ENCODE data around the gene OR8B8. TPM values are rescaled to one million over a fixed set of nuclear protein-coding genes. Genes with fewer than 3 reads are reported as not detected.

Gene OR8B8
- polyA plus RNA-seq, 1 donor from 2014 or later: not detected

DNA sequence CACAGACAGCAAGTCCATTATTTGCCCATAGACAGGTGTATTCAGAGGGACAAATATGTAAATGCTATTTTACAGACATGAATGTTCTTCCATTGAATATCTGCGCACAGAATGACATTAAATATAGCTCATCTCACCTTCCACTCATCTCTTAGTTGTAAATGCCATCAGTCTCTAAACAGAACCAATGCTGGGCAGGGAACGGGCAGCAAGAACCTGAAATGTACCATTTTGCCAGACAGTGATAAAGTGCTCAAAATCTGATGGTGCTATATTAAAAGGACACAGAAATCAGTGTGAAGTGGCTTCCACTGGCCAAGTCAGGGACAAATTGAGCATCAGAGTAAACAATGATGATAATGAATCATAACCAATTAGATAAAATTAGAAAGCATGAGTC lies 10.8 kb downstream of the OR8B8 start:
- no peak overlapping the region for H3K9ac ChIP-seq (ENCODE audit: low read length)
- peaks cover 4% of the 10 kb centered on the region for H3K9me3 ChIP-seq (ENCODE audit: low read length)
- H3K36me3 ChIP-seq (ENCODE audit: insufficient read depth, low read length): no peaks in the 10 kb centered on the region
- no peak overlapping the region for H3K27ac ChIP-seq (ENCODE audit: low read length)
- H3K4me3 ChIP-seq (ENCODE audit: low read length): no peak overlapping the region
- H4K20me1 ChIP-seq (ENCODE audit: insufficient read depth): no peaks in the 10 kb centered on the region
- no peak overlapping the region for H2AFZ ChIP-seq (ENCODE audit: low read depth, low read length)
- no peaks in the 10 kb centered on the region for H3K9me2 ChIP-seq (ENCODE audit: insufficient read depth, low read length)
- no peaks in the 10 kb centered on the region for H3F3A ChIP-seq (ENCODE audit: insufficient read depth, low read length, poor library complexity, severe bottlenecking)
- no peaks in the 10 kb centered on the region for H3K27me3 ChIP-seq (ENCODE audit: insufficient read depth, low read depth, low read length)
- no peak for TF ChIP-seq EP300 (conservative IDR thresholded peaks at IDR 0.05; ENCODE audit: poor library complexity, severe bottlenecking)
- no peak for TF ChIP-seq POLR2AphosphoS5 (IDR thresholded peaks at IDR 0.05)
- no peak for TF ChIP-seq TAF1 (IDR thresholded peaks at IDR 0.05; ENCODE audit: low read depth)
- TF ChIP-seq, protein P1, sequence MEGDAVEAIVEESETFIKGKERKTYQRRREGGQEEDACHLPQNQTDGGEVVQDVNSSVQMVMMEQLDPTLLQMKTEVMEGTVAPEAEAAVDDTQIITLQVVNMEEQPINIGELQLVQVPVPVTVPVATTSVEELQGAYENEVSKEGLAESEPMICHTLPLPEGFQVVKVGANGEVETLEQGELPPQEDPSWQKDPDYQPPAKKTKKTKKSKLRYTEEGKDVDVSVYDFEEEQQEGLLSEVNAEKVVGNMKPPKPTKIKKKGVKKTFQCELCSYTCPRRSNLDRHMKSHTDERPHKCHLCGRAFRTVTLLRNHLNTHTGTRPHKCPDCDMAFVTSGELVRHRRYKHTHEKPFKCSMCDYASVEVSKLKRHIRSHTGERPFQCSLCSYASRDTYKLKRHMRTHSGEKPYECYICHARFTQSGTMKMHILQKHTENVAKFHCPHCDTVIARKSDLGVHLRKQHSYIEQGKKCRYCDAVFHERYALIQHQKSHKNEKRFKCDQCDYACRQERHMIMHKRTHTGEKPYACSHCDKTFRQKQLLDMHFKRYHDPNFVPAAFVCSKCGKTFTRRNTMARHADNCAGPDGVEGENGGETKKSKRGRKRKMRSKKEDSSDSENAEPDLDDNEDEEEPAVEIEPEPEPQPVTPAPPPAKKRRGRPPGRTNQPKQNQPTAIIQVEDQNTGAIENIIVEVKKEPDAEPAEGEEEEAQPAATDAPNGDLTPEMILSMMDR (IDR thresholded peaks at IDR 0.05; ENCODE audit: poor library complexity, severe bottlenecking): no peak
- no peak for TF ChIP-seq MXI1 (conservative IDR thresholded peaks at IDR 0.05; ENCODE audit: poor library complexity, severe bottlenecking)
- TF ChIP-seq, protein P2, sequence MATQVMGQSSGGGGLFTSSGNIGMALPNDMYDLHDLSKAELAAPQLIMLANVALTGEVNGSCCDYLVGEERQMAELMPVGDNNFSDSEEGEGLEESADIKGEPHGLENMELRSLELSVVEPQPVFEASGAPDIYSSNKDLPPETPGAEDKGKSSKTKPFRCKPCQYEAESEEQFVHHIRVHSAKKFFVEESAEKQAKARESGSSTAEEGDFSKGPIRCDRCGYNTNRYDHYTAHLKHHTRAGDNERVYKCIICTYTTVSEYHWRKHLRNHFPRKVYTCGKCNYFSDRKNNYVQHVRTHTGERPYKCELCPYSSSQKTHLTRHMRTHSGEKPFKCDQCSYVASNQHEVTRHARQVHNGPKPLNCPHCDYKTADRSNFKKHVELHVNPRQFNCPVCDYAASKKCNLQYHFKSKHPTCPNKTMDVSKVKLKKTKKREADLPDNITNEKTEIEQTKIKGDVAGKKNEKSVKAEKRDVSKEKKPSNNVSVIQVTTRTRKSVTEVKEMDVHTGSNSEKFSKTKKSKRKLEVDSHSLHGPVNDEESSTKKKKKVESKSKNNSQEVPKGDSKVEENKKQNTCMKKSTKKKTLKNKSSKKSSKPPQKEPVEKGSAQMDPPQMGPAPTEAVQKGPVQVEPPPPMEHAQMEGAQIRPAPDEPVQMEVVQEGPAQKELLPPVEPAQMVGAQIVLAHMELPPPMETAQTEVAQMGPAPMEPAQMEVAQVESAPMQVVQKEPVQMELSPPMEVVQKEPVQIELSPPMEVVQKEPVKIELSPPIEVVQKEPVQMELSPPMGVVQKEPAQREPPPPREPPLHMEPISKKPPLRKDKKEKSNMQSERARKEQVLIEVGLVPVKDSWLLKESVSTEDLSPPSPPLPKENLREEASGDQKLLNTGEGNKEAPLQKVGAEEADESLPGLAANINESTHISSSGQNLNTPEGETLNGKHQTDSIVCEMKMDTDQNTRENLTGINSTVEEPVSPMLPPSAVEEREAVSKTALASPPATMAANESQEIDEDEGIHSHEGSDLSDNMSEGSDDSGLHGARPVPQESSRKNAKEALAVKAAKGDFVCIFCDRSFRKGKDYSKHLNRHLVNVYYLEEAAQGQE (IDR thresholded peaks at IDR 0.05; ENCODE audit: borderline replicate concordance): no peak
- no peak for TF ChIP-seq RAD21 (conservative IDR thresholded peaks at IDR 0.05)
- TF ChIP-seq SMC3 (conservative IDR thresholded peaks at IDR 0.05; ENCODE audit: poor library complexity): no peak
- no peak for TF ChIP-seq EZH2 (IDR thresholded peaks at IDR 0.05; ENCODE audit: borderline replicate concordance, insufficient read depth, low read length, poor library complexity, severe bottlenecking)
- no peak overlapping the region for H3K4me2 ChIP-seq (ENCODE audit: low read length)
- no peaks in the 10 kb centered on the region for H3K79me2 ChIP-seq (replicated peaks; ENCODE audit: insufficient read depth, low read length)

DNA sequence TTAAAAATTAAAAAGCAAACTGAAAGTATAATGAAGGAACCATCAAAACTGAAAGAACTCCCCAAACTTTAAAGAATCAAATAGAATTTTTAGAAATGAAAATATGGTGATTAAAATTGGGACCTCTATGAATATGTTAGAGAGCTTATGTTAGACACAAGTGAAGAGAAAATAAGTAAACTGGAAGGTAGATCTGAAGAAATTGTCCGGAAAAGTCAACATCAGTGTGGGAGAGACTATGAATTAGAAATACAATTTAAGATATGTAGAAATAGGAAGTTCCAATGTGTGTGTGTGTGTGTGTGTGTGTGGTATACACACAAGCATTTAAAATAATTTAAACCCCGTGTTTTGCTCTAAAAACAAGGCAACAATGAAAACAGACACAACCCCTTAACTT lies 15.9 kb downstream of the OR8B8 start:
- no peaks in the 10 kb centered on the region for H3K9me2 ChIP-seq (ENCODE audit: insufficient read depth, low read length)
- no peak overlapping the region for H3K9ac ChIP-seq (ENCODE audit: low read length)
- no peak overlapping the region for H3K4me2 ChIP-seq (ENCODE audit: low read length)
- H3K27ac ChIP-seq (ENCODE audit: low read length): no peak overlapping the region
- TF ChIP-seq SMC3 (conservative IDR thresholded peaks at IDR 0.05; ENCODE audit: poor library complexity) (no peak), TAF1 (IDR thresholded peaks at IDR 0.05; ENCODE audit: low read depth) (no peak), MXI1 (conservative IDR thresholded peaks at IDR 0.05; ENCODE audit: poor library complexity, severe bottlenecking) (no peak), EZH2 (IDR thresholded peaks at IDR 0.05; ENCODE audit: borderline replicate concordance, insufficient read depth, low read length, poor library complexity, severe bottlenecking) (no peak), POLR2AphosphoS5 (IDR thresholded peaks at IDR 0.05) (no peak), RAD21 (conservative IDR thresholded peaks at IDR 0.05) (no peak), EP300 (conservative IDR thresholded peaks at IDR 0.05; ENCODE audit: poor library complexity, severe bottlenecking) (no peak)
- TF ChIP-seq, protein P2 (IDR thresholded peaks at IDR 0.05; ENCODE audit: borderline replicate concordance): no peak
- TF ChIP-seq, protein P1 (IDR thresholded peaks at IDR 0.05; ENCODE audit: poor library complexity, severe bottlenecking): no peak
- H3K79me2 ChIP-seq (replicated peaks; ENCODE audit: insufficient read depth, low read length): no peaks in the 10 kb centered on the region
- no peak overlapping the region for H3K4me3 ChIP-seq (ENCODE audit: low read length)
- H3K9me3 ChIP-seq (ENCODE audit: low read length): peaks cover 4% of the 10 kb centered on the region
- no peak overlapping the region for H2AFZ ChIP-seq (ENCODE audit: low read depth, low read length)
- H3K36me3 ChIP-seq (ENCODE audit: insufficient read depth, low read length): no peaks in the 10 kb centered on the region
- no peaks in the 10 kb centered on the region for H3F3A ChIP-seq (ENCODE audit: insufficient read depth, low read length, poor library complexity, severe bottlenecking)
- no peaks in the 10 kb centered on the region for H4K20me1 ChIP-seq (ENCODE audit: insufficient read depth)
- no peaks in the 10 kb centered on the region for H3K27me3 ChIP-seq (ENCODE audit: insufficient read depth, low read depth, low read length)
